ENCODE data around the gene NRXN3.

NRXN3 gene

DNA sequence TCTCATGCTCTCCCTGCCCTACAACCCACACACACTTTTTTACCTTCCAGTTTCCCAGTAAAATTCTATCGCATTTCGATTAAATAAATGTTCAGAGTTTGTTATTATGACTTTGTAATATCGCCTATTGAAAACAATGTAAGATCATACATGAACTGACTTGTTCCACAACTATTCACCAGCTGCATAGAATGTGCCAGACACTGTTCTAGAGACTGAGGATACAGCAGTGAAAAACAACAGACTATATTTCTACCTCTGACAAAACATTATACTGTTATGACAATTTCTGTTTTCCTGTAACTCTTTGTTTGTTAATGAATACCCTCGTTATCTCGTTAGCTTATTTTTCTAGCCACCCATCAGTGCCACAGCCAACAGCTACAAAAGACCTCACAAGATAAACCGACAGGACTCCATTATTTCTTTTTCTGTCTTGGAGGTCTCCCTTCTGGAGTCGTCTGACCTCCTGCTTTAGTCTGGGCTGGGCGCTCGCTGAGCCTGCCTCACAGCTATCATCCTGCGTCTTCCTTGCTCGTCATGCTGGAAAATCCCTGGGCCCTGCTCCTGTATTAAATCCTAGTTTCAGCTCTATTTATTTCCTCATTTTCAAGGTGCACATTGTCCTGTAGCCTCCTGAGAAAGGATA lies 1542.3 kb downstream of the NRXN3 start:
- TF ChIP-seq, protein P1, sequence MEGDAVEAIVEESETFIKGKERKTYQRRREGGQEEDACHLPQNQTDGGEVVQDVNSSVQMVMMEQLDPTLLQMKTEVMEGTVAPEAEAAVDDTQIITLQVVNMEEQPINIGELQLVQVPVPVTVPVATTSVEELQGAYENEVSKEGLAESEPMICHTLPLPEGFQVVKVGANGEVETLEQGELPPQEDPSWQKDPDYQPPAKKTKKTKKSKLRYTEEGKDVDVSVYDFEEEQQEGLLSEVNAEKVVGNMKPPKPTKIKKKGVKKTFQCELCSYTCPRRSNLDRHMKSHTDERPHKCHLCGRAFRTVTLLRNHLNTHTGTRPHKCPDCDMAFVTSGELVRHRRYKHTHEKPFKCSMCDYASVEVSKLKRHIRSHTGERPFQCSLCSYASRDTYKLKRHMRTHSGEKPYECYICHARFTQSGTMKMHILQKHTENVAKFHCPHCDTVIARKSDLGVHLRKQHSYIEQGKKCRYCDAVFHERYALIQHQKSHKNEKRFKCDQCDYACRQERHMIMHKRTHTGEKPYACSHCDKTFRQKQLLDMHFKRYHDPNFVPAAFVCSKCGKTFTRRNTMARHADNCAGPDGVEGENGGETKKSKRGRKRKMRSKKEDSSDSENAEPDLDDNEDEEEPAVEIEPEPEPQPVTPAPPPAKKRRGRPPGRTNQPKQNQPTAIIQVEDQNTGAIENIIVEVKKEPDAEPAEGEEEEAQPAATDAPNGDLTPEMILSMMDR (IDR thresholded peaks at IDR 0.05; ENCODE audit: low read depth, low read length), result no peak
- no peak for DNase-seq (ENCODE audit: extremely low read depth, low read depth)

DNA sequence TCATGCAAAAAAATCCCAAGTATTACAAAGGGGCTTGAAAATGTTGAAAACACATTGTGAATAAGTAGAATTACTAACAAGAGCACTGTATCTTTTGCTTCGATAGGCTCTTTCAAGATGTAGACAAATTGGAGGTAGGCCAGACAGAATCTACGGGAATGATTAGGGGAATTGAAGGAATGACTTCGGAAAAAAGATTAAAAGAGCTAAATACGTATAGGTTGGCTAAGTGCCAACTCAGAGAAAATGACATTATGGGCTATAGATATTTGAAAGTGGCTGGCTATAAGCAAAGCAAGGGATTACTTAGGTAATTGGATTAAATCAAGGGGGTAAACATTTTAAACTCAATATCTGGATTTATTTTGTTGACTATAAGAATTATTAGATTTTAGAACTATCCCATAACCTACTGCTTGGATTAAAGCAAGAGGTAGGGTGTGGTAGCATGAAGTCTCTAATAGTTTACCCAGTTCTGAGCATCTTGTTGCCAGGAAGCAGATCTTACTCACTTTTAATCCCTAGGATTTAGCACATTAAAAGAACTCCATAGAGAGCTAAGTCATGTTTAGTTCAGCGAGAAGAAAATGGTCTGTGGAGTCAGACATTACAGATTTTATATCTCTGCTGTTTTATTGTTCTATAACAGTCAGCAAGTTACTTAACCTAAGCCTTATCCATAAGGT lies 1551.4 kb downstream of the NRXN3 start:
- TF ChIP-seq, protein P1 (IDR thresholded peaks at IDR 0.05; ENCODE audit: low read depth, low read length), result no peak
- DNase-seq (ENCODE audit: extremely low read depth, low read depth), result no peak

DNA sequence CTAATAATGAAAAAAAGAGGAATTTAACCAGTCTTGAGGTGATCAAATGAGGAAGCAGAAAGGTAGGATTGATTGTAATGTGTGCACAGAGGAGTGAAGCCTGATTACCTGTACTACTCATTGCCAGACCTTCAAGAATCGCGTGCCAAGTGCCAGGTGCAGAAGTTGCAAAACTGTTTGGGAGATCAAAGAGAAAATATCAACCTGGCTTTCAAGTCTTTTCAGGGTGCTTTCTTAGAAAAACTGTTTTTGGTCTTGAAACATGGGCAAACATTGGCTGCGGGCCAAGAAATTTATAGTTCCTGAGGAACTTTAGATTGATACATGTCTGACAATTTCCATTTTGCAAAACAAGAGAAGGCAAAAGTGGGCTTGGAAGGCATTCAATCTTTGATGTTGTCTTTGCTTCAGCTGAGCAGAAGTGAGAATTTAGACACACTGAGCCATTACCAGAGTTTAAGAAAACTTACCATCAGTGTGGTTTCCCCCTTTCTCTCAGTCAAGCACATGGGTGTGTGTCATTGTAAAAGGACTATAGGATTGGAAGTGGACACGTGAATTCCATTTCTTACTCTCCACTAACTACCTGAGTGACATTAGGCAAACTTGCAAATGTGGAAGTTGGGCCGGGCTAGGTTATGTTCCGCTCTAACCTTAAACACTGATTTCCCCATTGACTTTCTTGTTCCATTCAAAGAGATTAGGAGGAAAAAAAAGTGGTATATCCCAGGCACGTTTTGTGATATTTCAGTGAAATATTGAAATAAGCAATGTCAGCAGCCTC lies 1555.0 kb downstream of the NRXN3 start:
- TF ChIP-seq, protein P1 (IDR thresholded peaks at IDR 0.05; ENCODE audit: low read depth, low read length), result no peak
- DNase-seq (ENCODE audit: extremely low read depth, low read depth), result no peak

DNA sequence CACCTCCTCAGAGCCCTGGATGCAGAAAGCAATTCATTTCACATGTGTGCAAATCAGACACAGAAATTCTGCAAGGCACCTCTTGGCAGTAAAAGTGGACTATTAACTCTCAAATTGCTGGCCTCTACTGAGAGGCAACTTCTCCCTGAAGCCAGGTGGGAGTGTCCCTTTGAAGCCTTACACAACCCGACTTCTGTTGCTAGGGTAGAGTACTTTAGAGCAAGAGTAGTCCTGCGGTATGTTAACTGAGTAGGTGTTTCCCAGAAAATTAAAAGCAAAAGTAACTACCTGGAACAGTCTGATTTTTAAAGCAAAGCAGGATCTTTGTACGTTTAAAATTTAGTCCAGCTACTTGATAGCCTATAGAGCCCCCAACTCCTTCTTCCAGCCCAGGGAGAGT lies 1557.7 kb downstream of the NRXN3 start:
- no peak for DNase-seq (ENCODE audit: extremely low read depth, low read depth)
- TF ChIP-seq, protein P1 (IDR thresholded peaks at IDR 0.05; ENCODE audit: low read depth, low read length), result no peak

DNA sequence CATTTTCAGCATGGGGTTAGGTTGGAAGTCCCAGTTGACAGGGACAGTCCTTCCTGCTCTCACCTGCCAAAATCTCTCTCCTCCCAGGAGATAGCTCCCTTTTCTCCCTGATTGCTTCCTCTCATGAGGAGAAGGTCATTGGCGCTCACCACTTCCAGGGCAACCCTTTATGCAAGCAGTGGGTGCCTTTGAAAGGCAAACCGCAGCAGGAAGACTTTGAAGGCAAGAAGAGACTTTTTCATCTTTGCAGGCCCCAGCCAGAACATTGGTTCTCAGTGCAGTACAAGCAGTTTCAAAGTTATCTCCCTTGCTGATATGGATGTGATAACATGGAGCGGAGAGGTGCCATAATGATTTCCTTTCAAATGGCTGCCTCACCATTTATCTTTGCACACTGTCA lies 1558.2 kb downstream of the NRXN3 start:
- no peak for DNase-seq (ENCODE audit: extremely low read depth, low read depth)
- TF ChIP-seq, protein P1 (IDR thresholded peaks at IDR 0.05; ENCODE audit: low read depth, low read length), result no peak

DNA sequence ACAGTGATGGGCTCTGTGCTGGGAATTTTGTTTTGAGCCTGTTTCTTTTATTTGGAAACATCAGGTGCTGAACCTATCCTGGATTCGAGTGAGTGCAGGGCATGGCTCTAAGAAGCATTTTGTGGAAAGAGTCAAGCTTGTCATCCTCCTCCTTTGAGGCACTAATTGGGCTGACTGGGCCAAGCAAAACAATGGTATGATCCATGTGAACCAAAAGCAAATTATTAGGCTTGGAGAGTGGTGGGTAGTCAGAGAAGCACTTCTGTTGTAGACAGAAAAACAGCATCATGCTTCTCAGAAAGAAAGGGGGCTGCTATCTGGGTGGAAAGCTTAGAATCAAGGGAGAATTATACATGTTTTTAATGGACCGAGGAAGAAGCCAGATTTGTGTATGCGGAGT lies 1559.6 kb downstream of the NRXN3 start:
- no peak for DNase-seq (ENCODE audit: extremely low read depth, low read depth)
- TF ChIP-seq, protein P1 (IDR thresholded peaks at IDR 0.05; ENCODE audit: low read depth, low read length), result no peak

DNA sequence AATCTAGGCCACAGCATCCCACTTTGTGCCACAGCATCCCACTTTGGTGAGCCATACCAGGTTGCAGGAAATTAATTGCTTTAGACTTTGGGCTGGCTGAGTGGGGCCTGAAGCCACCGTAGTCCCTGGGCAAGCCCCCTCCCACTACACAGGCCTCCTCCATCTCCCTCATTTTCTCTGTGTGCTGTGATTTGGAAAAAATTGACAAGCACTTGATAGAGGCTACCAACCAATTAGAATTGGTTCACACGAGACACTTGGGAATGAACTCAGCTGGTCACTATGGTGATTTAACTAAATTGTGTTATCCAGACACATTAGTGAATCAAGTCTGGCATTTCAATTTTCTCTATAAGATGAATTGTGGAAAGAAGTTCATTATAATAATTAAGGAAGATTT lies 1560.0 kb downstream of the NRXN3 start:
- TF ChIP-seq, protein P1 (IDR thresholded peaks at IDR 0.05; ENCODE audit: low read depth, low read length), result no peak
- DNase-seq (ENCODE audit: extremely low read depth, low read depth), result no peak
